ENCODE results near the gene SLC24A4. TPM values are rescaled to one million over a fixed set of nuclear protein-coding genes. Genes with fewer than 3 reads are reported as not detected.

The SLC24A4 gene
- total and polyA plus RNA-seq, 2 donors (not counting 3 experiments of a cell fraction or from before 2014, with no cell fraction given), result 0.07 to 0.08 TPM

DNA sequence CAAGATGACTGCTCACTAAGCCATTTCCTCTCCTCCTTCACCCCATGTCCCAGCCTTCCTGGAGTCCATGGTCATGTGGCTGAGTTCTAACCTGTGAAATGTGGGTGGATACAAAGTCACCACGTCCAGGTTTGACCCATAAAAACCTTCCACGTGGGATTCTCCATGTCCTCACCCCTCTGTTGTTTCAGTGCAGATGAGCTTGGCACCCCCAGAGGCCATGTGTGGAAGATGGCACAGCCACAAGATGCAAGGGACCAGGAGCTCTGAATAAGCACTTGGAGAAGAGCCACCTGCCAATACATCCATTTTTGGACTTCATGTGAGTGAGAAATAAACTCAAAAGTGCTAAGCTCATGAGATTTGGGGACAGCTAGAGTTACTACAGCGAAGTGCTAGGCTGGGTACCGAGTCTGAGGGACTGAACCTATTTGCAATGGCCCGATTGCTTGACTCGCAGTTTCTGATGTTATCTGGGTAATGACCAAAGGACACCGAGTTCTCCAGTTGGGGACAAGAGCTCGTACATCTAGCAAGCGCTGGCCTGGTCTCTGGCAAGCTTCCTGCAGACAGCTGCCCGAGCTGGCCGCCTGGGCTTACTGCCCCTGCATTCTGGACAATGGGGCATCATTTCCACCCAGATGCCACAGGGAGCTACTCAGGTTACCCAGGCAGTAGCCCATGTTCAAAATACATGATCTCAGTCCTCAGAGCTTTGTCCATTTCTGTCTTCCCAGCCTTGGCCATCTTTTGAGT lies 7.7 kb upstream of the SLC24A4 start:
- no TSS peak for BruUV-seq (replicated peaks)
- no peak for DNase-seq (ENCODE audit: low read depth, low spot score)
- no peaks in the 10 kb centered on the region for H3K27me3 ChIP-seq (ENCODE audit: control insufficient read depth in 2 of 2, insufficient read depth in 2 of 2, low read length in 2 of 2)

More for the DNA sequence above, 7.7 kb upstream of the SLC24A4 start:
- Histone ChIP-seq H3K9me3 (replicated peaks; ENCODE audit: control insufficient read depth, insufficient read depth, low read length) (no peaks in the 10 kb centered on the region), H3K4me2 (ENCODE audit: insufficient read depth, low read length) (no peak overlapping the region), H4K20me1 (replicated peaks; ENCODE audit: control insufficient read depth, extremely low read depth, insufficient read depth, low read length) (no peaks in the 10 kb centered on the region), H3K9me1 (replicated peaks; ENCODE audit: control insufficient read depth, extremely low read depth, insufficient read depth, low read length) (no peaks in the 10 kb centered on the region), H3K9ac (replicated peaks; ENCODE audit: extremely low read depth, insufficient read depth, low read length) (no peak overlapping the region), H2AFZ (ENCODE audit: low read depth, low read length) (no peak overlapping the region), H3K79me2 (ENCODE audit: control insufficient read depth, insufficient read depth, low read length) (no peaks in the 10 kb centered on the region), H3K36me3 (ENCODE audit: control insufficient read depth in 2 of 2, extremely low read depth in 1 of 2, insufficient read depth in 2 of 2, low read length in 2 of 2) (no peaks in the 10 kb centered on the region), H3K27ac (ENCODE audit: insufficient read depth, low read depth, low read length) (no peak overlapping the region), H3K4me3 (replicated peaks in 1 of 3; ENCODE audit: insufficient read depth in 1 of 3, low read depth in 1 of 3, low read length in 3 of 3) (no peak overlapping the region), H3K4me1 (ENCODE audit: control insufficient read depth, extremely low read depth, insufficient read depth, low read length) (no peaks in the 10 kb centered on the region)
- ChIA-PET CTCF (no interaction called here), POLR2A (no interaction called here)
- intact Hi-C loops (cut with micrococcal nuclease) (no loop called here), dilution Hi-C loops (cut with MboI; ENCODE audit: extremely low pct_ligation_motif_present, low sequenced_read_pairs) (no loop called here)
- TF ChIP-seq EZH2 (IDR thresholded peaks at IDR 0.05; ENCODE audit: borderline replicate concordance, low read depth, low read length, severe bottlenecking), result no peak
- TF ChIP-seq, protein P1, sequence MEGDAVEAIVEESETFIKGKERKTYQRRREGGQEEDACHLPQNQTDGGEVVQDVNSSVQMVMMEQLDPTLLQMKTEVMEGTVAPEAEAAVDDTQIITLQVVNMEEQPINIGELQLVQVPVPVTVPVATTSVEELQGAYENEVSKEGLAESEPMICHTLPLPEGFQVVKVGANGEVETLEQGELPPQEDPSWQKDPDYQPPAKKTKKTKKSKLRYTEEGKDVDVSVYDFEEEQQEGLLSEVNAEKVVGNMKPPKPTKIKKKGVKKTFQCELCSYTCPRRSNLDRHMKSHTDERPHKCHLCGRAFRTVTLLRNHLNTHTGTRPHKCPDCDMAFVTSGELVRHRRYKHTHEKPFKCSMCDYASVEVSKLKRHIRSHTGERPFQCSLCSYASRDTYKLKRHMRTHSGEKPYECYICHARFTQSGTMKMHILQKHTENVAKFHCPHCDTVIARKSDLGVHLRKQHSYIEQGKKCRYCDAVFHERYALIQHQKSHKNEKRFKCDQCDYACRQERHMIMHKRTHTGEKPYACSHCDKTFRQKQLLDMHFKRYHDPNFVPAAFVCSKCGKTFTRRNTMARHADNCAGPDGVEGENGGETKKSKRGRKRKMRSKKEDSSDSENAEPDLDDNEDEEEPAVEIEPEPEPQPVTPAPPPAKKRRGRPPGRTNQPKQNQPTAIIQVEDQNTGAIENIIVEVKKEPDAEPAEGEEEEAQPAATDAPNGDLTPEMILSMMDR (IDR thresholded peaks at IDR 0.05; ENCODE audit: extremely low read depth in 1 of 2, insufficient read depth in 1 of 2, low read depth in 1 of 2, low read length in 2 of 2), result no peak
- no peak for TF ChIP-seq JUN (IDR thresholded peaks at IDR 0.05; ENCODE audit: borderline replicate concordance, insufficient read depth, insufficient read length, low read depth)
- TF ChIP-seq MYC (IDR thresholded peaks at IDR 0.05; ENCODE audit: low read depth, low read length), result no peak
- TF ChIP-seq FOS (IDR thresholded peaks at IDR 0.05; ENCODE audit: borderline replicate concordance, insufficient read depth, low read length), result no peak
- no peak for TF ChIP-seq POLR2A (IDR thresholded peaks at IDR 0.05; ENCODE audit: low read depth, low read length)
- TF ChIP-seq, protein P2, sequence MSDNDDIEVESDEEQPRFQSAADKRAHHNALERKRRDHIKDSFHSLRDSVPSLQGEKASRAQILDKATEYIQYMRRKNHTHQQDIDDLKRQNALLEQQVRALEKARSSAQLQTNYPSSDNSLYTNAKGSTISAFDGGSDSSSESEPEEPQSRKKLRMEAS (IDR thresholded peaks at IDR 0.05; ENCODE audit: insufficient read depth, insufficient read length), result no peak
- no peak for TF ChIP-seq GATA2 (IDR thresholded peaks at IDR 0.05; ENCODE audit: insufficient read depth, insufficient read length, low read depth, low read length)
- no peak for TF ChIP-seq POLR2AphosphoS5 (IDR thresholded peaks at IDR 0.05; ENCODE audit: insufficient read depth, low read depth, low read length)
- no peak for FAIRE-seq

Data from endothelial cell of umbilical vein (primary cell).